NB4 (cell line): Measurements from ENCODE around the gene RNF220.

Experiments
- CTCF ChIP-seq: IDR thresholded peaks from one replicate; pipeline ENCODE4 v1.5.1; 2012; ENCODE audit warnings: low read depth, low read length
- MAX ChIP-seq: IDR thresholded peaks from 2 replicates; pipeline ENCODE4 v1.6.1; 2011; ENCODE audit warnings: low read depth, low read length
- MYC ChIP-seq: IDR thresholded peaks from 2 replicates; pipeline ENCODE4 v1.6.1; 2011; ENCODE audit warnings: low read depth, low read length
- POLR2A ChIP-seq: IDR thresholded peaks from 2 replicates; pipeline ENCODE4 v1.6.1; 2011; ENCODE audit warnings: mild to moderate bottlenecking; ENCODE audit not compliant: insufficient read length; ENCODE audit errors: extremely low read depth

GRCh38 chr1:44390277-44390676 is 14.8 kb upstream of the RNF220 start:
- TF ChIP-seq CTCF (no peak), POLR2A (no peak), MAX (no peak), MYC (no peak)
